ENCODE results near the gene RELL2.

GRCh38 chr5:141649056-141649688 lies 12.4 kb downstream of the RELL2 start:
- TF ChIP-seq ZNF274 (IDR thresholded peaks at IDR 0.05; ENCODE audit: low read depth, low read length) (no peak), SUZ12 (IDR thresholded peaks at IDR 0.05; ENCODE audit: extremely low read depth, insufficient read depth, insufficient read length) (no peak)

Measured in NT2/D1 (cell line).